GM12892 (cell line): Measurements from ENCODE around the gene KEL.

Experiments
- POLR2A ChIP-seq: IDR thresholded peaks from 2 replicates; pipeline ENCODE4 v1.6.1; 2011; ENCODE audit warnings: low read depth, low read length, control low read depth
- POLR2AphosphoS5 ChIP-seq: IDR thresholded peaks from 2 replicates; pipeline ENCODE4 v1.6.1; 2011; ENCODE audit warnings: low read depth, low read length, control low read depth

- TF ChIP-seq POLR2AphosphoS5 (no peak), POLR2A (no peak)
Observed at GRCh38 chr7:142901426-142902259, 60.5 kb downstream of the KEL start.
